Colon (tissue), 2 donors: ENCODE measurements around the gene KCNJ5.

Experiments used
- FAIRE-seq: peaks from 2 replicates; lab custom pipeline; 2012; peaks lifted over from hg19 to GRCh38; lab: Jason Lieb, UNC
- donor health status: control.
- donor health status: control.

The KCNJ5 gene

DNA sequence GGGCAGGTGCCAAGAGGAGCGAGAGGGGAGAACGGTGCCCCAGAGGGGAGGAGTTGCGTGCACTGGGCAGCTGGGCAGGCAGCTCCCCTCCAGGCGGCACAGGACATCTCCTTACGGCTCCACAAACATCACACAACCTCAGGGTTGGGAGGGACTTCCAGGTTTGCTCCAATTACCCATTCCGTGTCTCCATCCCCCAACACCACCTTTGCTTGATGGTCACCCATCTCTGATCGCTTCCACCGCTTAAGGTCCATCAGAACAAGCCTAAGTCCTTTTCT is 66.0 kb downstream of the KCNJ5 start:
- no peak for FAIRE-seq

DNA sequence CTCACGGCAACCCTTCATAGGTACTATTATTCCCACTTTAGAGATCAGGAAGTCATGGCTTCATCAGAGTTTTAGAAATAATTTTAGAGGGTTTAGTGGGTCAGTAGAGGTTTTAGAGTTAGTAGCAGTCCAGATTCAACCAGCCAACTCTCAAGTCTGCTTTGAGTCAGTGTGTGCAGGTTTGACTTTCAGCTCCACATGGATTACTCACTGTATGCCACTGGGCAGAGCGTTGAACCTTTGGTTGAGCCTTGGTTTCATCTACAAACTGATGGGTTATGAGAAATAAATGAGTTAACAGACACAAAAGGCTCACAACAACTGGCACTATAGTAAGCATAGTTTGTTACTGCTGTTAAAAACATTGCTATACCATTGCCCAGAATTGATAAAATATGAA is 70.5 kb downstream of the KCNJ5 start:
- no peak for FAIRE-seq

DNA sequence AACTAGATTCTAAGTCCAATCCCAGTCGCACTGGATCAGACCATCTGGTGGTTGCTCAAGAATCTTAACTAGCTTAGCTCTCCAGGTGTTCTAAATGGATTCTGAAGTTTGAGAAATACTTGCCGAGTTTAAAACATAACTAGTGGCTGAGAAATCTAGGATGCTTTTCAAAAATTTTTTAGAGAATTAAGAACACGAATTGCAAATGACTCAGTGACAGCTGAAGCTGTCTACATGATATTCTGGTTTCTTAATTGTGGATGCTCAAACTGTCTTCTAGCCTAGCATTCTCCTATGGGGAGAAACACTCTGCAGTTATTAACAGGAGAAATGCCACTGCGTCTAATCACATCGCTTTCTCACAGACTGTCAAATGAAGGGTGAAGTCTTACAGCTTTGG is 71.7 kb downstream of the KCNJ5 start:
- no peak for FAIRE-seq

DNA sequence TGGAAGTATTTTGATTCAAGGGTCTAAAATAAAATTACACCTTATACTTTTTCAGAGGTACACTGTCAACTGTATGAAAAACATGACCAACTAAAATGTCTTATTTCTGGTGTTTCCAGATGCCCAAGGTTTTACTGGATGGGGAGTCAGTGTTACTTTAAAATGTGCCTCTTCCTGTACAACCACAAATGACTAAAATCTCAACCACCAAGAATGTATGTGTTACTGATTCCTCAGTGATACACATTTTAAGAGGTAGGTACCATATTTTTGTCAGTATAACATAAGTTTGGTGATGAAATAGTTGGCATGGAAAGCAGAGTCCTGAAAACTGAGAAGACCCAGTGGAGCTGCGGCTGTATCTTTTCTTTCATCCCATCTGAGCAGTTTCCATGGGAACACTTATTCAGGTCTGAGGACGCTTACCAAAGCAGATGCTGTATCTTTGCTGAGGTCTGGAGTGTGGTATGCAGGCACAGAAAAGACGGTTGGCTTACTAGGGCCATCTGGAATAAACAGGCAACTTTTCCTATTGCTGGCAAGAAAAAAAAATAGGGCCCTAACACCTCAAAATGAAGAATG is 72.7 kb downstream of the KCNJ5 start:
- no peak for FAIRE-seq

DNA sequence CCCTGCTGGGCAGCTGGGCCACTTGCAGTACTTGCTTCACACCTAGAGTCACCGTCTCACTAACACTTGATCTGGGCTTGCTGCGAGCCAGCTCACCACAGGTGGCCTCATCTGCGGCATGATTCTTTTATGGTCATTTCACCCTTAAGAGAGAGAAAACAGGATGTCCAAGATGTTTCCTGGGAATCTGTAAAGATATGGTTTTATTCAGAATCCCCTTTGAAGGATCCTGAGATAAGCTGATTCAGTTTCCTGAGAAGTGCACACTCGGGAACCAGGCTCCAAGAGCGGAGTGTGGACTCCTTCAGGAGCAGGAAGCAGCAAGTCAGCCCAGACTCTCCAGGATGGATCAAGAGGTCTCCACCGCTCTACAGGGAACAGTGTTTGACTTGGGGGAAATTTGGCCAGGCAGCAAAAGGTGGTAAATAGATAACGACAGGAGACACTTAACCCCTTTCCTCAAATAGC is 73.3 kb downstream of the KCNJ5 start:
- no peak for FAIRE-seq

DNA sequence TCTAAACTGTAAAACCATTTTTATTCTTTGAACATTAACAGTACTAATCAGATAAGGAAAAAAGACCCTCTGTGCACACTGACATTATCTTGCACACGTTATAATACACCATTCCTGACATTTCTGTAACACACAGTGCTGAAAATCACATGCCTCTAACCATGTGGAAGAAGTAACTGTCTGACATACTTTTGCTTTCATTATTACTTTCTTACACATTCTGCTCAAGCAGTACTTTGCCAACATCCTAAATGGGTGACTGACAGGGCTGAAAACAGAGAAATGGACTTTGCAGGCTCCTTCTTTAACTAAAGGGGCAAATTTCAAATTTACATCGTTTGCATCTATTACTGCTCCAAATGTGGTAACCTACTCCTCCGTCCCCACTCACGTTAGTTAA is 74.3 kb downstream of the KCNJ5 start:
- FAIRE-seq: no peak

DNA sequence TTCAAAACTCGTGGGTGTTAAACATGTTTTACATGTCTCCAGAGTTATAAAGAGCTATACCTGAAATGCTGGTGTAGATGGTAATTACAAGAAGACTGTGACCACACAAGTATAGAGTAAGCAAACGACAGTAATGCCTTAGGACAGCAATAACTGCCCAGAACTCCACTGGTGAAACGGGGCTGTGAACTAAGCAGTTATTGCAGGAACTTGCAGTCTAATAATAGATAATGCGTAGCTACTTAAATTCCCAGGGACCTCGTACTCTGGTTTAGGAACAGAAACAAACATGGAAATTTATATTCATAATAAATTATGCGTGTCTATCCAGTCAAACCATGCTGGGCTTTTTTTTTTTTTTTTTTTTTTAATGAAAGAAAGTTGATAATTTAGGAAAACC is 76.4 kb downstream of the KCNJ5 start:
- FAIRE-seq: no peak

DNA sequence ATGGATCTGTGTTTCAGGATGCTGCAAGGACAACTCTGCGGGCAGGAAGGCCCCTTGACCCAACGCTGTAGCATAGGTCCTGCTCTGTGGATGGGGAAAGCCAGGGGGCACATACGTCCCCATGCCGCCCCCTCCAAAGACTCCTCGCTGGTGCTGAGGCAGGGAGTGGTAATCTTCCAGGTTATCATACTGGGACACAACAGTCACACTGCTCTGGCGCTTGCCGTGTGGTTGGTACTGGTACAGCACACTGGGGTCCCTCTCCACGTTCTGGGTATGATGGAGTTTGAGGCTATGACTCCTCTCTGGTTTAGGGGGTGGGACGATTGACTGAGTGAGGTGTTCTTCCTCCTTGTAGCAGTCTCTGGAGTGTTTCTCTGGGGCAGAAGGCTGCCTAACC is 77.8 kb downstream of the KCNJ5 start:
- no peak for FAIRE-seq
